ENCODE data around the gene TSPAN3. TPM values are rescaled to one million over a fixed set of nuclear protein-coding genes. Genes with fewer than 3 reads are reported as not detected.

Gene TSPAN3
- total and polyA plus RNA-seq, 2 donors (not counting 1 experiment from before 2014, with no cell fraction given): 109 to 130 TPM

DNA sequence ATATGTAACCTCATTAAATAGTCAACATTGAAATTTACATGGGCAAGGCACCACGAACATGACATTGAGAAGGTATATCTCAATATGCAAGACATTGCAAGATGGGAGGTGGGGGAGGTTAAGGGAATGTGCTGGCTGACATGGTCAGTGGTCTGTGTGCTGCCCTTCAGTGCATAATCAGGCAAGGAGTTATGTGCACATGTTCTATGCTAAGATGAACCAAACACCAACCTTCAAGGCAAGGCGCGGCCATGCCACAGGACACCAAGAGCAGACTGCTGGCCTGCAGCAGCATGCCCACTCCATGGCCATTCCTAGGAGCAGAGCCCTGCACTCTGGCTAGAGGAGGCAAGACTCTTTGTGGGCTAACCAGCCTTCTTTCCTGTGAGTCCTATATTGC is 40.9 kb upstream of the TSPAN3 start:
- no peak for ATAC-seq (ENCODE audit: low read depth)
- H2AFZ ChIP-seq (ENCODE audit: insufficient read depth, low read depth, low read length, poor library complexity, severe bottlenecking): no peak overlapping the region
- Mint-ChIP-seq H3K27ac (no peak overlapping the region), H3K27me3 (no peaks in the 10 kb centered on the region), H3K9me3 (ENCODE audit: insufficient read depth) (no peaks in the 10 kb centered on the region), H3K4me1 (peaks cover 19% of the 10 kb centered on the region), H3K4me3 (no peak overlapping the region)
- no peak overlapping the region for H3K4me3 ChIP-seq (ENCODE audit: control extremely low read depth in 1 of 5, extremely low read depth in 1 of 5, insufficient read depth in 1 of 5, low read depth in 2 of 5, low read length in 4 of 5)
- peaks cover 0 to 15% of the 10 kb centered on the region in 2 experiments for H3K36me3 ChIP-seq (replicated peaks in 1 of 2; ENCODE audit: control extremely low read depth in 1 of 2, control insufficient read depth in 1 of 2, extremely low read depth in 1 of 2, insufficient read depth in 2 of 2, low read length in 1 of 2)
- H3K79me2 ChIP-seq (ENCODE audit: control insufficient read depth, insufficient read depth, low read length): no peaks in the 10 kb centered on the region
- WGBS (ENCODE audit: insufficient coverage): 100% methylated on average over 1 of the region's 3 CpGs
- intact Hi-C loops (cut with micrococcal nuclease): no loop called here
- H3K9me3 ChIP-seq (ENCODE audit: control extremely low read depth in 1 of 3, control insufficient read depth in 2 of 3, insufficient read depth in 1 of 3, low read length in 2 of 3): no peaks in the 10 kb centered on the region
- no peak overlapping the region for H3K27ac ChIP-seq (ENCODE audit: low read length in 2 of 2)
- peaks cover 3 to 19% of the 10 kb centered on the region in 2 donors for H3K4me1 ChIP-seq (ENCODE audit: control insufficient read depth in 2 of 2, insufficient read depth in 2 of 2, low read length in 2 of 2)
- POLR2A ChIA-PET: no interaction called here
- H3K27me3 ChIP-seq (replicated peaks in 1 of 4; ENCODE audit: control extremely low read depth in 1 of 4, control insufficient read depth in 3 of 4, insufficient read depth in 4 of 4, low read length in 3 of 4): no peaks in the 10 kb centered on the region
- no peak for DNase-seq
- H4K20me1 ChIP-seq (ENCODE audit: control insufficient read depth, insufficient read depth, low read length, poor library complexity, severe bottlenecking): no peaks in the 10 kb centered on the region
- no peak overlapping the region for H3K4me2 ChIP-seq (replicated peaks; ENCODE audit: low read depth, low read length, poor library complexity, severe bottlenecking)
- TF ChIP-seq, protein P1, sequence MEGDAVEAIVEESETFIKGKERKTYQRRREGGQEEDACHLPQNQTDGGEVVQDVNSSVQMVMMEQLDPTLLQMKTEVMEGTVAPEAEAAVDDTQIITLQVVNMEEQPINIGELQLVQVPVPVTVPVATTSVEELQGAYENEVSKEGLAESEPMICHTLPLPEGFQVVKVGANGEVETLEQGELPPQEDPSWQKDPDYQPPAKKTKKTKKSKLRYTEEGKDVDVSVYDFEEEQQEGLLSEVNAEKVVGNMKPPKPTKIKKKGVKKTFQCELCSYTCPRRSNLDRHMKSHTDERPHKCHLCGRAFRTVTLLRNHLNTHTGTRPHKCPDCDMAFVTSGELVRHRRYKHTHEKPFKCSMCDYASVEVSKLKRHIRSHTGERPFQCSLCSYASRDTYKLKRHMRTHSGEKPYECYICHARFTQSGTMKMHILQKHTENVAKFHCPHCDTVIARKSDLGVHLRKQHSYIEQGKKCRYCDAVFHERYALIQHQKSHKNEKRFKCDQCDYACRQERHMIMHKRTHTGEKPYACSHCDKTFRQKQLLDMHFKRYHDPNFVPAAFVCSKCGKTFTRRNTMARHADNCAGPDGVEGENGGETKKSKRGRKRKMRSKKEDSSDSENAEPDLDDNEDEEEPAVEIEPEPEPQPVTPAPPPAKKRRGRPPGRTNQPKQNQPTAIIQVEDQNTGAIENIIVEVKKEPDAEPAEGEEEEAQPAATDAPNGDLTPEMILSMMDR (IDR thresholded peaks at IDR 0.05): no peak
- TF ChIP-seq EZH2 (IDR thresholded peaks at IDR 0.05; ENCODE audit: borderline replicate concordance, insufficient read depth, low read depth, low read length, poor library complexity, severe bottlenecking): no peak
- CTCF ChIA-PET: interaction anchor here (3.3 kb wide), 1 partner anchor 431 kb away, joined by 22 read pairs; no protein-coding TSS in a partner anchor
- H3K9ac ChIP-seq (ENCODE audit: low read length): no peak overlapping the region

DNA sequence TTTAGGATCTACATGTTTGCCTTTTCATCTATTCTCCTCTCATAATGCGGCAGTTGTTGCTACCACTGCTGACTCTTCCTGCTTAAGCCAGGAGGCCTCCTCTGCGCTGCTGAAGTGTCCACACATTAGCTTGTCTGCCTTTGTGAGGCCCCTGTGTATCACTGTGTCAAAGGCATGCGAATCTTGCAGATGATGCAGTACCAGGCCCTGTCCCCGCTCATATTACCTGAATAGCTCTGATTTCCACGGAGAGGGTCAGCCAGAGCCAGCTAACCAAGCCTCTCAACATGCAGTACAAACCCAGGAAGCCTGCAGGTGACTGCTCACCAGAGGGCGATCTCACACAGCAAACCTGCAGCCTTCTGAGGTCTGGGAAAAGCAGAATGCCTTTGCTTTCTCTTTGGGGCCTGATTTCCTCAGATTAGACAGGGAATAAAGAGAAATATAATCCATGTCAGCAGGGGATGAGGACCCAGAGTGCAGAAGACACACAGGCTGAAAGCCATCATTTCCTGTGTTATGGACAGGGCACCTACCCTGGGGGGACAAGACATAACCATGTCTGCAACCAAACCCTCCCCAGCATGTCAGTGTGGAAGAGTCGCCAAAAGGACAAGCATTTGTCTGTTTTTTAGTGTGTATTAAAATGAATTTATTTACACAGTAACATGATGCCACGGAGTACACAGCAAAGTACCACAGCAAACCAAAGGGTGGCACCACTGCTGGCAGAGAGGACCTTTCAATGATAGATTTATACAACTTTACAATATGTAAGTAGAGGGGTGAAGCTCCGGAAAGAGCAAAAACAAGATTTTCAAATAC is 36.8 kb upstream of the TSPAN3 start:
- TF ChIP-seq, protein P1 (IDR thresholded peaks at IDR 0.05): peak; percentile 64
- no peak for TF ChIP-seq EZH2 (IDR thresholded peaks at IDR 0.05; ENCODE audit: borderline replicate concordance, insufficient read depth, low read depth, low read length, poor library complexity, severe bottlenecking)
- H3K27ac Mint-ChIP-seq: no peak overlapping the region
- Histone ChIP-seq H3K9ac (ENCODE audit: low read length) (no peak overlapping the region), H3K9me3 (ENCODE audit: control extremely low read depth in 1 of 3, control insufficient read depth in 2 of 3, insufficient read depth in 1 of 3, low read length in 2 of 3) (no peaks in the 10 kb centered on the region), H3K4me3 (ENCODE audit: control extremely low read depth in 1 of 5, extremely low read depth in 1 of 5, insufficient read depth in 1 of 5, low read depth in 2 of 5, low read length in 4 of 5) (no peak overlapping the region), H3K79me2 (ENCODE audit: control insufficient read depth, insufficient read depth, low read length) (no peaks in the 10 kb centered on the region), H3K4me2 (replicated peaks; ENCODE audit: low read depth, low read length, poor library complexity, severe bottlenecking) (no peak overlapping the region), H4K20me1 (ENCODE audit: control insufficient read depth, insufficient read depth, low read length, poor library complexity, severe bottlenecking) (no peaks in the 10 kb centered on the region), H3K27ac (ENCODE audit: low read length in 2 of 2) (no peak overlapping the region), H3K27me3 (replicated peaks in 1 of 4; ENCODE audit: control extremely low read depth in 1 of 4, control insufficient read depth in 3 of 4, insufficient read depth in 4 of 4, low read length in 3 of 4) (no peaks in the 10 kb centered on the region), H3K36me3 (replicated peaks in 1 of 2; ENCODE audit: control extremely low read depth in 1 of 2, control insufficient read depth in 1 of 2, extremely low read depth in 1 of 2, insufficient read depth in 2 of 2, low read length in 1 of 2) (no peaks in the 10 kb centered on the region), H2AFZ (ENCODE audit: insufficient read depth, low read depth, low read length, poor library complexity, severe bottlenecking) (no peak overlapping the region), H3K4me1 (ENCODE audit: control insufficient read depth in 2 of 2, insufficient read depth in 2 of 2, low read length in 2 of 2) (peaks cover 3 to 14% of the 10 kb centered on the region in 2 donors)
- CTCF ChIA-PET: interaction anchor here (0.5 to 7.5 kb wide), 19 partner anchors 10 to 435 kb away, joined by 3 to 92 read pairs (median 4); no protein-coding TSS in a partner anchor
- H3K9me3 Mint-ChIP-seq (ENCODE audit: insufficient read depth): no peaks in the 10 kb centered on the region
- POLR2A ChIA-PET: interaction anchor here (1.5 kb wide), 1 partner anchor 435 kb away, joined by 3 read pairs; no protein-coding TSS in a partner anchor
- DNase-seq (peak; percentile 60), ATAC-seq (ENCODE audit: low read depth) (peak; percentile 51)
- H3K4me3 Mint-ChIP-seq: no peak overlapping the region
- intact Hi-C loops (cut with micrococcal nuclease): loop anchor here (1.0 kb wide), 2 partner anchors 390 to 436 kb away; no protein-coding TSS in a partner anchor
- H3K4me1 Mint-ChIP-seq: peaks cover 11% of the 10 kb centered on the region
- H3K27me3 Mint-ChIP-seq: no peaks in the 10 kb centered on the region
- 71% methylated on average over 6 of the region's 9 CpGs for WGBS (ENCODE audit: insufficient coverage)

All from B cell (primary cell).